Ovary (tissue), 9 donors: Measurements from ENCODE around the gene NGEF. TPM values are rescaled to one million over a fixed set of nuclear protein-coding genes. Genes with fewer than 3 reads are reported as not detected.

Experiments used
- DNase-seq, 5 donors: peaks; one replicate each; pipeline ENCODE4 v3.0.0-alpha.2; 2019 to 2020
- H3K27ac ChIP-seq, 2 donors: fragments of 200-600 bp; one replicate each; pipeline versions ENCODE4 v1.5.1 to v1.8.0; 2019 to 2022
- H3K27me3 ChIP-seq: fragments of 200-600 bp; one replicate; pipeline ENCODE4 v1.8.0; 2022
- H3K36me3 ChIP-seq: fragments of 200-600 bp; sonication (generic); one replicate; pipeline ENCODE4 v1.5.1; 2019
- H3K4me1 ChIP-seq: one replicate; pipeline ENCODE4 v1.8.1; 2013; ENCODE audit warnings: mild to moderate bottlenecking, moderate library complexity; ENCODE audit not compliant: insufficient read depth
- H3K4me3 ChIP-seq: fragments of 200-600 bp; sonication (generic); one replicate; pipeline ENCODE4 v1.5.1; 2017
- H3K9me3 ChIP-seq, 2 donors: fragments of 200-600 bp in 1 of 2; sonication (generic) in 1 of 2; one replicate each; pipeline versions ENCODE4 v1.5.1 to v1.8.1; 2013 to 2019; ENCODE audit warnings: mild to moderate bottlenecking in 1 of 2, moderate library complexity in 1 of 2
- CTCF ChIP-seq, 3 donors: fragments of 450-650 bp in 2 of 3; fragments of 200-600 bp in 1 of 3; IDR thresholded peaks; one replicate each; pipeline versions ENCODE4 v1.5.1 to v1.8.0; 2016 to 2022; ENCODE audit warnings: antibody characterized with exemption in 3 of 3, mild to moderate bottlenecking in 1 of 3
- EP300 ChIP-seq: sonication (generic); formaldehyde crosslinking; IDR thresholded peaks from one replicate; pipeline ENCODE4 v1.6.1; 2017; ENCODE audit warnings: antibody characterized with exemption
- POLR2A ChIP-seq: fragments of 450-650 bp; IDR thresholded peaks from one replicate; pipeline ENCODE4 v1.6.1; 2017; ENCODE audit warnings: antibody characterized with exemption, mild to moderate bottlenecking, moderate library complexity
- WGBS, 3 donors: extraction: QIAGEN DNeasy Blood & Tissue Kit in 1 of 3; methylation state at CpG; one replicate each; pipeline versions ENCODE4 v1.1.5 to v1.1.7; 2013 to 2017; 5-methylcytosine and 5-hydroxymethylcytosine counted together
- intact Hi-C, 4 donors: fragments of 100-400 bp; cut with DNase I; formaldehyde crosslinking; loops; one replicate each; pipeline versions ENCODE4 v1.11.0 to v1.15.1; 2022 to 2023
- polyA plus RNA-seq, 2 donors: library from polyadenylated mRNA; stranded (reverse); fragments of 200-250 nt in 1 of 2; fragments of 350-450 nt in 1 of 2; fragmentation: Illumina TruSeq in 1 of 2; extraction: RNeasy Lipid Tissue Mini Kit (QIAGEN cat#74804) in 1 of 2; gene quantifications; one replicate each; pipeline ENCODE4 v1.2.3, GENCODE V29; 2013 to 2014
- total RNA-seq, 7 donors: library from RNA; depleted of rRNA in 2 of 7; stranded (reverse); fragments of >200 nt in 2 of 7; fragmentation: NEBNext Ultra II Directional in 3 of 7; extraction: Animal tissue kit (Norgen Biotek cat#: 25700) in 3 of 7; gene quantifications; one replicate each; pipeline versions ENCODE4 v1.1.0 to v1.2.4, GENCODE V29; 2016 to 2023
- donor health status: DM: no; HTN: no; CAD: no; lungs with moderate emphysema.
- donor health status: DM: no; HTN: no; CAD: no.
- donor health status: Bipolar disorder and iron deficiency.
- donor health status: DM: yes; HTN: yes; CAD: no.
- donor health status: DM: no; HTN: no; CAD: no.
- donor health status: DM: yes; HTN: yes; CAD: no.

NGEF gene
- total and polyA plus RNA-seq, 9 donors = 0.18 to 3.1 (median 0.80) TPM

DNA sequence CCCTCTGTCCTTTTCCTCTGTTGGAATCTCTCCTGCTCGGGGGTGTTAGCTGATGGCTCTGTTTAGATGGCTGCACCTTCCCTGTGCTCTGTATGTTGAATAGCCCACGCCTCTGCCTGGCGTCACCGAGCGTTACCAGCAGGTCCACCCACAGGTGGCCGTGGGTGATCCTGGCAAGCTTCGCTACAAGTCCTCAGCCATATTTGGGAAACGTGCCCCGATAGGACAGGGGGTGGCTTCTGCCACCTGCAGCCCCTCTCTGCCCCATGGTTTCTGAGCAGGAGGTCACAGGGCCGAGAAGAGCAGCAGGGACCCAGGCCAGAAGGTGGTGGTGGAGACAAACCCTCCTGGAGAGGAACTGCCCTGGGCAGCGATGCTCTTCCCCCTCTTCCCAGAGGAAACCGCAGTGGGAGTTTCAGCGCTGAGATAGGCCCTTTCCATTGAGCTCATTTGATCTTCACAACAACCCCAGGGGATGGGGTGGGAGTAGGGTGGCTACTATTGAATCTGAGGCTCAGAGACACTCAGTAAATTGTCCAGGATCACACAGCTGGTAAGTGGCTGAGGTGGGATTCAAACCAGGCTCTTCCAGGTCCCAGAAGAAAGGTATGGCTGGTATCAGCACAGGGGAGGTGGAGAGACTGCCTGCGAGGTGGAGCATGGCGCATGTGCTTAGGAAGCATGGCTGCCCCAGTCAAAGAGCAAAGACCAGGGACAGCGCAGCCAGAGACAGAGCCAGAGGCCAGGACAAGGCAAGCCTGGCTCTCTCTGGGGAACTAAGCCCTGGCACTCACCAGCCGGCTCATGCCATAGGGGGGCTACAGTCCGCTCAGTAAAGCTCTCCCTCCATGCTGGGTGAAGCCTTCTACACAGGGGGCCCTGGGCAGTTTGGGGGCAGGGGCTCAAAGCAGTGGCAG is 15.0 kb downstream of the NGEF start:
- WGBS, 3 donors = 86 to 94% (median 91%) methylated on average over 18 of the region's 18 CpGs
- H3K27me3 ChIP-seq = no peaks in the 10 kb centered on the region

DNA sequence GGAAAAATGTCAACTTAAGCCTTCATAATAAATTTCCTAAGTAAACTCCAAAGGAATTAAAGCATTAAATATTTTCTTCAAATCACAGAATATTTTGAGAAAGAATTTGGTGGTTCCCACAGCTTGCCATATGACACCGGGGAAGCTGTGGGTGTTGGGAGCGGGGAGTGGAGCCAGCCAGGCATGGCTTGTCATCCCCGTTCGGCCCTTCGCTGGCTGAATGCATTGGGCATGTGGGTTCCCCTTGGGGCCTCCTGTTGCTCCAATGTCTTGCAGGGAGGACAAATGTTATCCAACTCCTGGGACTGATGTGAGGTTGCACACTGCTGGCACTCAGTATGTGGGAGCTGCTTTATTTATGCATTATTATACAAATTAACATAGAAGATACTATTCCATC is 18.6 kb downstream of the NGEF start:
- no peak overlapping the region for H3K27ac ChIP-seq
- intact Hi-C loops = no loop called here
- H3K9me3 ChIP-seq = no peaks in the 10 kb centered on the region
- no peaks in the 10 kb centered on the region for H3K36me3 ChIP-seq
- no peaks in the 10 kb centered on the region for H3K27me3 ChIP-seq
- no peak for DNase-seq
- 66 to 72% (median 67%) methylated on average over 5 of the region's 5 CpGs for WGBS, 3 donors
- H3K4me1 ChIP-seq = no peaks in the 10 kb centered on the region
- TF ChIP-seq CTCF (IDR thresholded peaks at IDR 0.05) (no peak), EP300 (no peak), POLR2A (no peak)
- no peak overlapping the region for H3K4me3 ChIP-seq

More for the DNA sequence above, 15.0 kb downstream of the NGEF start:
- TF ChIP-seq POLR2A (no peak), EP300 (no peak), CTCF (IDR thresholded peaks at IDR 0.05) (no peak)
- H3K4me3 ChIP-seq = no peak overlapping the region
- H3K9me3 ChIP-seq = no peaks in the 10 kb centered on the region
- H3K27ac ChIP-seq = no peak overlapping the region
- intact Hi-C loops = no loop called here
- no peaks in the 10 kb centered on the region for H3K36me3 ChIP-seq
- no peaks in the 10 kb centered on the region for H3K4me1 ChIP-seq
- DNase-seq = no peak

- intact Hi-C loops = no loop called here
- H3K36me3 ChIP-seq = no peaks in the 10 kb centered on the region
- 81 to 84% (median 83%) methylated on average over 4 of the region's 4 CpGs for WGBS, 3 donors
- no peak overlapping the region for H3K27ac ChIP-seq
- TF ChIP-seq POLR2A = no peak
- no peaks in the 10 kb centered on the region for H3K4me1 ChIP-seq
- H3K27me3 ChIP-seq = no peaks in the 10 kb centered on the region
- no peak for DNase-seq
- no peak overlapping the region for H3K4me3 ChIP-seq
- H3K9me3 ChIP-seq = no peaks in the 10 kb centered on the region
Measured at GRCh38 chr2:232993231-232993821, 19.7 kb downstream of the NGEF start.

DNA sequence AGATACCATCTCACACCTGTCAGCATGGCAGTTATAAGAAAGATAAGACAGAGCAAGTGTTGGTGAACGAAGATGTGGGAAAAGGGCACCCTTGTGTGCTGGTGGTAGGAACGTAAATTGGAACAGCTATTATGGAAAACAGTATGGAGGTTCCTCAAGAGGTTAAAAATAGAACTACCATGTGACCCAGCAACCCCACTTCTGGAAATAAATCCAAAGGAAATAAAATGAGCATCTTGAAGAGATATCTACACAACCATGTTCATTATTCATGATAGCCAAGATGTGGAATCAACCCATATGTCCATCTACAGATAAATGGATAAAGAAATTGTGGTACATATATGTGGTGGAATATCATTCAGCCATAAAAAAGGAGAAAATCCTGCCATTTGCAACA is 26.9 kb downstream of the NGEF start:
- Histone ChIP-seq H3K27ac (no peak overlapping the region), H3K4me3 (no peak overlapping the region), H3K27me3 (no peaks in the 10 kb centered on the region), H3K9me3 (no peaks in the 10 kb centered on the region), H3K36me3 (no peaks in the 10 kb centered on the region), H3K4me1 (no peaks in the 10 kb centered on the region)
- intact Hi-C loops = no loop called here
- 85 to 90% (median 87%) methylated on average over 2 of the region's 2 CpGs for WGBS, 3 donors
- TF ChIP-seq POLR2A (no peak), CTCF (IDR thresholded peaks at IDR 0.05) (no peak), EP300 (no peak)
- DNase-seq = no peak
